H1 (cell line): Measurements from ENCODE around the gene PTPN9. TPM values are rescaled to one million over a fixed set of nuclear protein-coding genes. Genes with fewer than 3 reads are reported as not detected.

Experiments used
- CTCF ChIA-PET: fragments of 300-600 bp; sonication (Branson Sonifier 250); formaldehyde crosslinking; loops from one replicate; lab custom pipeline; 2021; ENCODE audit not compliant: partially characterized antibody; lab: Charles Lee
- POLR2A ChIA-PET: fragments of 300-600 bp; sonication (Branson Sonifier 250); formaldehyde crosslinking; loops from one replicate; lab custom pipeline; 2021; ENCODE audit warnings: inconsistent platforms; ENCODE audit not compliant: partially characterized antibody; lab: Charles Lee
- DNase-seq, 2 experiments: peaks; one replicate each; pipeline versions ENCODE4 v3.0.0 to v3.0.0-alpha.2; 2010 to 2022; ENCODE audit warnings: low spot score in 2 of 2, low read depth in 1 of 2, mixed read lengths in 1 of 2
- FAIRE-seq: peaks from 2 replicates; lab custom pipeline; 2011; peaks lifted over from hg19 to GRCh38; lab: Jason Lieb, UNC
- H2AFZ ChIP-seq: 2 replicates; pipeline ENCODE4 v1.8.1; 2012; ENCODE audit warnings: low read length, inconsistent platforms
- H2AK5ac ChIP-seq: 2 replicates; pipeline ENCODE4 v1.6.1; 2013; ENCODE audit warnings: low read depth, low read length
- H2BK120ac ChIP-seq: replicated peaks from 2 replicates; pipeline ENCODE3; 2013; ENCODE audit warnings: low read depth, low read length, inconsistent platforms
- H2BK12ac ChIP-seq: 2 replicates; pipeline ENCODE4 v1.6.1; 2013; ENCODE audit warnings: low read depth, low read length
- H2BK15ac ChIP-seq: 2 replicates; pipeline ENCODE4 v1.6.1; 2013; ENCODE audit warnings: low read length
- H2BK20ac ChIP-seq: 2 replicates; pipeline ENCODE4 v1.6.1; 2013; ENCODE audit warnings: low read length
- H2BK5ac ChIP-seq: 2 replicates; pipeline ENCODE4 v1.6.1; 2013; ENCODE audit warnings: low read depth, low read length
- H3K14ac ChIP-seq: 2 replicates; pipeline ENCODE4 v1.6.1; 2013; ENCODE audit warnings: inconsistent platforms; ENCODE audit not compliant: insufficient read length
- H3K18ac ChIP-seq: 2 replicates; pipeline ENCODE4 v1.6.1; 2013; ENCODE audit warnings: low read length; ENCODE audit errors: extremely low read depth
- H3K23ac ChIP-seq: 2 replicates; pipeline ENCODE4 v1.6.1; 2013; ENCODE audit warnings: inconsistent platforms; ENCODE audit not compliant: insufficient read length
- H3K23me2 ChIP-seq: 2 replicates; pipeline ENCODE4 v1.6.1; 2013; ENCODE audit warnings: low read depth, low read length
- H3K27ac ChIP-seq: 2 replicates; pipeline ENCODE4 v1.6.1; 2011; ENCODE audit warnings: low read depth, low read length, inconsistent platforms
- H3K27me3 ChIP-seq, 4 experiments: replicated peaks in 1 of 4; 1 replicate in 1 of 4; 2 replicates in 3 of 4; pipeline versions ENCODE4 v1.6.1 to v1.8.1; 2011 to 2013; ENCODE audit warnings: low read length in 3 of 4, mild to moderate bottlenecking in 3 of 4, inconsistent platforms in 2 of 4, mixed read lengths in 2 of 4, moderate library complexity in 1 of 4; ENCODE audit not compliant: control insufficient read depth in 3 of 4, insufficient read depth in 3 of 4; ENCODE audit errors: extremely low read depth in 1 of 4
- H3K36me3 ChIP-seq, 4 experiments: 2 replicates each; pipeline versions ENCODE4 v1.6.1 to v1.8.1; 2011 to 2013; ENCODE audit warnings: mild to moderate bottlenecking in 4 of 4, low read length in 3 of 4, moderate library complexity in 2 of 4, control low read depth in 1 of 4, inconsistent platforms in 1 of 4; ENCODE audit not compliant: insufficient read depth in 4 of 4, control insufficient read depth in 2 of 4
- H3K4ac ChIP-seq: replicated peaks from 2 replicates; pipeline ENCODE3; 2013; ENCODE audit warnings: low read length, low read depth, mixed read lengths, inconsistent platforms; ENCODE audit not compliant: insufficient read length
- H3K4me1 ChIP-seq, 4 experiments: replicated peaks in 1 of 4; 1 replicate in 1 of 4; 2 replicates in 3 of 4; pipeline versions ENCODE4 v1.6.1 to v1.8.1; 2011 to 2013; ENCODE audit warnings: low read length in 3 of 4, inconsistent platforms in 2 of 4, mixed read lengths in 1 of 4; ENCODE audit not compliant: insufficient read depth in 4 of 4, control insufficient read depth in 3 of 4
- H3K4me2 ChIP-seq, 2 experiments: 2 replicates each; pipeline versions ENCODE4 v1.6.1 to v1.8.1; 2011 to 2013; ENCODE audit warnings: low read depth in 2 of 2, low read length in 2 of 2, control low read depth in 1 of 2, inconsistent platforms in 1 of 2, mild to moderate bottlenecking in 1 of 2; ENCODE audit not compliant: insufficient read depth in 1 of 2
- H3K4me3 ChIP-seq, 4 experiments: fragments of 200-600, 300-600 bp in 1 of 4; sonication (generic), shearing (Covaris generic), sonication (Bioruptor Twin) in 1 of 4; 2 replicates each; pipeline versions ENCODE4 v1.5.1 to v1.8.1; 2011 to 2016; ENCODE audit warnings: low read length in 4 of 4, low read depth in 3 of 4, control low read depth in 2 of 4, inconsistent platforms in 2 of 4, mild to moderate bottlenecking in 2 of 4, mixed read lengths in 1 of 4, moderate library complexity in 1 of 4; ENCODE audit not compliant: insufficient read depth in 2 of 4; ENCODE audit errors: extremely low read depth in 1 of 4
- H3K56ac ChIP-seq: replicated peaks from 2 replicates; pipeline ENCODE3; 2013; ENCODE audit warnings: low read depth, mild to moderate bottlenecking, mixed read lengths, low read length, inconsistent platforms; ENCODE audit not compliant: insufficient read length
- H3K79me1 ChIP-seq: 2 replicates; pipeline ENCODE4 v1.6.1; 2013; ENCODE audit warnings: low read depth, low read length, control low read depth
- H3K79me2 ChIP-seq, 2 experiments: 2 replicates each; pipeline versions ENCODE4 v1.6.1 to v1.8.1; 2012 to 2013; ENCODE audit warnings: low read length in 2 of 2, mild to moderate bottlenecking in 2 of 2, inconsistent platforms in 1 of 2; ENCODE audit not compliant: insufficient read depth in 2 of 2, control insufficient read depth in 1 of 2
- H3K9ac ChIP-seq, 4 experiments: replicated peaks in 1 of 4; 1 replicate in 1 of 4; 2 replicates in 3 of 4; pipeline versions ENCODE4 v1.6.1 to v1.8.1; 2011 to 2013; ENCODE audit warnings: low read depth in 3 of 4, low read length in 3 of 4, control low read depth in 2 of 4, mild to moderate bottlenecking in 2 of 4, moderate library complexity in 2 of 4, inconsistent platforms in 1 of 4; ENCODE audit errors: extremely low read depth in 1 of 4
- H3K9me3 ChIP-seq, 2 experiments: 2 replicates each; pipeline versions ENCODE4 v1.6.1 to v1.8.1; 2012 to 2013; ENCODE audit warnings: mild to moderate bottlenecking in 2 of 2, moderate library complexity in 2 of 2, control low read depth in 1 of 2, inconsistent platforms in 1 of 2, low read depth in 1 of 2, low read length in 1 of 2, mixed read lengths in 1 of 2; ENCODE audit not compliant: insufficient read depth in 2 of 2
- H4K20me1 ChIP-seq, 2 experiments: replicated peaks in 1 of 2; 2 replicates each; pipeline versions ENCODE3 to v1.8.1; 2011 to 2013; ENCODE audit warnings: inconsistent platforms in 2 of 2, low read length in 2 of 2, mild to moderate bottlenecking in 1 of 2; ENCODE audit not compliant: insufficient read depth in 2 of 2, control insufficient read depth in 1 of 2
- H4K5ac ChIP-seq: 2 replicates; pipeline ENCODE4 v1.6.1; 2013; ENCODE audit warnings: low read length, low read depth, mixed read lengths, inconsistent platforms; ENCODE audit not compliant: insufficient read length
- H4K8ac ChIP-seq: 2 replicates; pipeline ENCODE4 v1.8.0; 2013; ENCODE audit warnings: mild to moderate bottlenecking, moderate library complexity, low read length, inconsistent platforms; ENCODE audit not compliant: insufficient read depth; ENCODE audit errors: extremely low read depth
- H4K91ac ChIP-seq: replicated peaks from 2 replicates; pipeline ENCODE3; 2013; ENCODE audit warnings: low read length, mixed read lengths, inconsistent platforms; ENCODE audit not compliant: insufficient read length
- HDAC2 ChIP-seq, 2 experiments: fragments of 300-600 bp in 1 of 2; sonication (generic) in 1 of 2; IDR thresholded peaks; 2 replicates each; pipeline ENCODE4 v1.6.1; 2011 to 2012; ENCODE audit warnings: low read depth in 2 of 2, low read length in 2 of 2, mild to moderate bottlenecking in 2 of 2, moderate library complexity in 2 of 2, borderline replicate concordance in 1 of 2, inconsistent platforms in 1 of 2
- WGBS, 2 experiments: shearing (Covaris generic) in 1 of 2; methylation state at CpG; one replicate each; pipeline versions ENCODE4 v1.1.6 to v1.1.7; 2013 to 2015; ENCODE audit warnings: low lambda C conversion rate in 2 of 2, mixed read lengths in 2 of 2, inconsistent platforms in 1 of 2, low coverage in 1 of 2, missing lambda C conversion rate in 1 of 2; ENCODE audit not compliant: insufficient replicate concordance in 2 of 2, insufficient coverage in 1 of 2, insufficient read length in 1 of 2; ENCODE audit errors: extremely low coverage in 1 of 2, missing lambda C conversion rate in 1 of 2; 5-methylcytosine and 5-hydroxymethylcytosine counted together
- polyA plus RNA-seq, 7 experiments: library from polyadenylated mRNA; depleted of rRNA in 3 of 7; stranded (reverse) in 5 of 7; unstranded in 2 of 7; fragments of >200 nt in 5 of 7; fragments of 200-250 nt in 2 of 7; gene quantifications; 1 replicate in 5 of 7; 2 replicates in 1 of 7; 4 replicates in 1 of 7; pipeline versions ENCODE4 v1.2.1 to v1.2.3, GENCODE V29; 2011 to 2013; ENCODE audit warnings: missing spikeins in 2 of 7, mixed read lengths in 2 of 7
- total RNA-seq: library from RNA; stranded (reverse); fragmentation: NEBNext Ultra II Directional; extraction: Animal tissue kit (Norgen Biotek cat#: 25700); gene quantifications from 2 replicates; pipeline ENCODE4 v1.2.1, GENCODE V29; 2021

PTPN9 gene
- total and polyA plus RNA-seq, 2 of the 8 experiments (the other 6 are each of a cell fraction or from before 2014, with no cell fraction given), result 46.6 to 57.4 TPM

GRCh38 chr15:75538376-75538775, 40.7 kb downstream of the PTPN9 start:
- H3K23ac ChIP-seq, result no peak overlapping the region
- H3K79me2 ChIP-seq, result peaks cover 3 to 73% of the 10 kb centered on the region in 2 experiments; a peak in 3 of 4 replicates
- no peak overlapping the region for H3K27ac ChIP-seq
- H2BK5ac ChIP-seq, result no peak overlapping the region
- FAIRE-seq, result no peak
- H2AK5ac ChIP-seq, result no peak overlapping the region
- H4K8ac ChIP-seq, result 0 out of 2 replicates have a peak overlapping the region, but pooled peaks have one; percentile 31
- H3K79me1 ChIP-seq, result no peaks in the 10 kb centered on the region; the same call in 1 of the 2 replicates
- no peak overlapping the region for H2BK20ac ChIP-seq
- H3K18ac ChIP-seq, result no peak overlapping the region
- CTCF ChIA-PET, result no interaction called here
- H3K9ac ChIP-seq, result no peak overlapping the region
- no peaks in the 10 kb centered on the region for H3K23me2 ChIP-seq
- H3K4ac ChIP-seq, result no peak overlapping the region
- WGBS, 2 experiments, result 90% methylated on average over 7 of the region's 7 CpGs; no CpG with 5 or more reads in 1 of the 2 experiments
- POLR2A ChIA-PET, result no interaction called here
- H2BK120ac ChIP-seq, result no peak overlapping the region
- no peak overlapping the region for H3K14ac ChIP-seq
- H3K4me3 ChIP-seq, result no peak overlapping the region
- DNase-seq, result no peak
- no peak overlapping the region for H3K4me2 ChIP-seq
- H4K20me1 ChIP-seq, result no peaks in the 10 kb centered on the region
- no peak overlapping the region for H2AFZ ChIP-seq
- no peak overlapping the region for H4K5ac ChIP-seq
- no peak overlapping the region for H4K91ac ChIP-seq
- H3K9me3 ChIP-seq, result no peaks in the 10 kb centered on the region
- H3K4me1 ChIP-seq, result no peaks in the 10 kb centered on the region
- no peak overlapping the region for H3K56ac ChIP-seq
- no peak overlapping the region for H2BK12ac ChIP-seq
- no peak overlapping the region for H2BK15ac ChIP-seq
- H3K36me3 ChIP-seq, result no peaks in the 10 kb centered on the region
- H3K27me3 ChIP-seq, result no peaks in the 10 kb centered on the region
- TF ChIP-seq HDAC2 (IDR thresholded peaks at IDR 0.05; ENCODE audit: borderline replicate concordance in 1 of 2, low read depth in 2 of 2, low read length in 2 of 2), result no peak
